HepG2 (cell line): ENCODE results near the gene HK2. TPM values are rescaled to one million over a fixed set of nuclear protein-coding genes. Genes with fewer than 3 reads are reported as not detected.

Source experiments
- AGO2 ChIP-seq: fragments of 200-400 bp; formaldehyde crosslinking; optimal IDR thresholded peaks from 2 replicates; pipeline ENCODE3; 2017; ENCODE audit warnings: mild to moderate bottlenecking, low read depth, low read length, moderate library complexity
- ARID3A ChIP-seq: IDR thresholded peaks from 2 replicates; pipeline ENCODE4 v1.6.1; 2012; ENCODE audit warnings: low read depth, low read length, improper control_type of control experiment
- ATF2 ChIP-seq: sonication (generic); formaldehyde crosslinking; IDR thresholded peaks from 2 replicates; pipeline ENCODE4 v1.4.0; 2020; ENCODE audit warnings: missing genetic modification reagents
- ATF6 ChIP-seq: sonication (generic); formaldehyde crosslinking; conservative IDR thresholded peaks from 2 replicates; pipeline ENCODE4 v1.4.0; 2020; ENCODE audit warnings: missing genetic modification reagents
- ATRX ChIP-seq: sonication (generic); formaldehyde crosslinking; IDR thresholded peaks from 2 replicates; pipeline ENCODE4 v1.4.0; 2020; ENCODE audit warnings: missing genetic modification reagents, borderline replicate concordance
- CEBPB ChIP-seq: IDR thresholded peaks from 2 replicates; pipeline ENCODE4 v1.6.1; 2011; ENCODE audit warnings: low read depth, low read length, improper control_type of control experiment, borderline replicate concordance
- CEBPG ChIP-seq: IDR thresholded peaks from 2 replicates; pipeline ENCODE4 v1.6.1; 2016
- KDM3A ChIP-seq: IDR thresholded peaks from 2 replicates; pipeline ENCODE4 v1.6.1; 2018; ENCODE audit warnings: low read depth, missing compliant biosample characterization
- MEIS2 ChIP-seq: sonication (generic); formaldehyde crosslinking; IDR thresholded peaks from 2 replicates; pipeline ENCODE4 v1.9.0; 2021; ENCODE audit warnings: mild to moderate bottlenecking, missing genetic modification reagents
- RORA ChIP-seq: sonication (generic); formaldehyde crosslinking; IDR thresholded peaks from 2 replicates; pipeline ENCODE4 v1.5.0; 2020; ENCODE audit warnings: mild to moderate bottlenecking, missing genetic modification reagents, moderate library complexity
- SMARCE1 ChIP-seq: fragments of 450-650 bp; IDR thresholded peaks from 2 replicates; pipeline ENCODE4 v1.6.1; 2017; ENCODE audit warnings: borderline replicate concordance
- TBX3 ChIP-seq: fragments of 450-650 bp; IDR thresholded peaks from 2 replicates; pipeline ENCODE4 v1.6.1; 2017; ENCODE audit warnings: antibody characterized with exemption, mild to moderate bottlenecking, inconsistent platforms, borderline replicate concordance
- ZFP41 ChIP-seq: sonication (generic); formaldehyde crosslinking; IDR thresholded peaks from 2 replicates; pipeline ENCODE4 v1.4.0; 2020; ENCODE audit warnings: mild to moderate bottlenecking, missing genetic modification reagents, borderline replicate concordance
- ZNF101 ChIP-seq: sonication (generic); formaldehyde crosslinking; IDR thresholded peaks from 2 replicates; pipeline ENCODE4 v1.4.0; 2020; ENCODE audit warnings: mild to moderate bottlenecking, low read depth, missing genetic modification reagents, borderline replicate concordance
- ZNF180 ChIP-seq: sonication (generic); formaldehyde crosslinking; IDR thresholded peaks from 2 replicates; pipeline ENCODE4 v1.4.0; 2020; ENCODE audit warnings: low read depth, missing genetic modification reagents, borderline replicate concordance
- ZNF205 ChIP-seq: IDR thresholded peaks from 2 replicates; pipeline ENCODE4 v1.6.1; 2018; ENCODE audit warnings: missing biosample characterization, missing genetic modification reagents
- ZNF503 ChIP-seq: sonication (generic); formaldehyde crosslinking; IDR thresholded peaks from 2 replicates; pipeline ENCODE4 v1.4.0; 2020; ENCODE audit warnings: missing genetic modification reagents
- ZNF652 ChIP-seq: IDR thresholded peaks from 2 replicates; pipeline ENCODE4 v1.6.1; 2016; ENCODE audit warnings: low read depth, borderline replicate concordance
- ZNF775 ChIP-seq: sonication (generic); formaldehyde crosslinking; IDR thresholded peaks from 2 replicates; pipeline ENCODE4 v1.4.0; 2020; ENCODE audit warnings: missing genetic modification reagents, mild to moderate bottlenecking, moderate library complexity, borderline replicate concordance
- polyA plus RNA-seq, 8 experiments: library from polyadenylated mRNA; depleted of rRNA in 3 of 8; stranded (reverse) in 7 of 8; unstranded in 1 of 8; fragments of >200 nt; fragmentation: Illumina TruSeq in 4 of 8; extraction: Trizol in 4 of 8; gene quantifications; 2 replicates each; pipeline versions ENCODE4 v1.2.1 to v1.2.3, GENCODE V29; 2011 to 2016; ENCODE audit warnings: low read depth in 4 of 8, missing spikeins in 1 of 8, mixed read lengths in 1 of 8; ENCODE audit not compliant: insufficient read depth in 1 of 8
- total RNA-seq, 5 experiments: library from RNA; depleted of rRNA; stranded (reverse); fragments of >200 nt; fragmentation: Illumina TruSeq; extraction: Trizol; gene quantifications; 2 replicates each; pipeline ENCODE4 v1.2.3, GENCODE V29; 2016; ENCODE audit warnings: low read depth in 1 of 5
- TF ChIP-seq, protein P1 (sequence below): sonication (generic); formaldehyde crosslinking; IDR thresholded peaks from 2 replicates; pipeline ENCODE4 v1.4.0; 2020; ENCODE audit warnings: missing genetic modification reagents

Gene HK2
- total and polyA plus RNA-seq, 2 of the 13 experiments (the other 11 are each of a cell fraction or from before 2014, with no cell fraction given): 13.2 to 101 TPM

DNA sequence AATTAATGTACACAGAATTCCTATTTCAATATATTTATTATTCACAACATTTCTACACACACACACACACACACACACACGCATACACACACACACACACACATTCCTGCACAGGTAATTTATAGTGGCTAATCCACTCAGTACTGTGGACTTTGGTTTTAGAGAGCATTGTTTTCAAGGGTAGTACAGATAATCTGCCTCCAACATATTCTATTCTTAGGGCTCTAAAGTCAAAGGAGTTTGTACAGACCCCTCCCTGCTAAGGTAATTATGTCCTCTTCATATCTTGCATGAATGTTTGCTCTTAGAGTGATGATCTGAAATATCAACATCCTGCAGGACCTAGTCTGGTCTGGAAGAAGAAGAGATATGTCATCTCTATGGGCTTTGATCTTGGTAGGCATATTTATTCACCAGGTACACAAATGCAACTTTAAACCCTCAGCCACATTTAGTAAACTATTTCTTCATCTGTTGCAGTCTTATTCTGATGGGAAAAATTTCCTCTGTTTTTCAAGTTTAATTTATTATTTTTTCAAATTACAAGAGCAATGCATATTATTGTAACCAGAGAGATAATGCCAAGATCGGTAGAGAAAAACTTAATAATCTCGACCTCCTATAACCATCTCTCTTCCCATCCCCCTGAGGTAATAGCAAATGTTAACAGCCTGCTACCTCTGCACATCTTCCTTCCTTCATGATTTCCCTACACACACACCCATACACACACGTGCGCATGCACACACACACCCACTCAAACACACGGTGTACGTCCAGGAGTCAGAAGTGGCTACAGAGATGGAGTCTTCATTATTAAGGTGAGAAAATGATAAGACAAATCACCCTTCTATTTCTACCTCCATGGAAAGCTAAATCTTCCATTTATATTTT, 106.2 kb downstream of the HK2 start (continued):
- peak; percentile 30; the same call in 1 of the 2 replicates for TF ChIP-seq ZNF652
- TF ChIP-seq ARID3A: peak; percentile 98
- no peak; the same call in 1 of the 2 replicates for TF ChIP-seq ZNF101
- no peak for TF ChIP-seq ATRX (CRISPR knock-in tag)
- no peak for TF ChIP-seq RORA (CRISPR knock-in tag)
- peak; percentile 73 for TF ChIP-seq ZNF205 (CRISPR knock-in tag)
- peak; percentile 94; the same call in 1 of the 2 replicates for TF ChIP-seq MEIS2 (CRISPR knock-in tag)
- peak; percentile 94; the same call in 1 of the 2 replicates for TF ChIP-seq ZNF775
- TF ChIP-seq TBX3: peak; percentile 87
- no peak for TF ChIP-seq ZNF180 (CRISPR knock-in tag)
- TF ChIP-seq AGO2: no peak
- TF ChIP-seq ZFP41 (CRISPR knock-in tag): no peak
- no peak for TF ChIP-seq ATF6
- no peak; the same call in 1 of the 2 replicates for TF ChIP-seq KDM3A (CRISPR knock-in tag)
- peak; percentile 94 for TF ChIP-seq ATF2 (CRISPR knock-in tag)
- TF ChIP-seq CEBPB: peak; percentile 39; the same call in 1 of the 2 replicates
- 0 out of 2 replicates have a peak, but pooled peaks have one; percentile 31 for TF ChIP-seq SMARCE1
- peak; percentile 88 for TF ChIP-seq CEBPG (CRISPR knock-in tag)
- TF ChIP-seq, protein P1, sequence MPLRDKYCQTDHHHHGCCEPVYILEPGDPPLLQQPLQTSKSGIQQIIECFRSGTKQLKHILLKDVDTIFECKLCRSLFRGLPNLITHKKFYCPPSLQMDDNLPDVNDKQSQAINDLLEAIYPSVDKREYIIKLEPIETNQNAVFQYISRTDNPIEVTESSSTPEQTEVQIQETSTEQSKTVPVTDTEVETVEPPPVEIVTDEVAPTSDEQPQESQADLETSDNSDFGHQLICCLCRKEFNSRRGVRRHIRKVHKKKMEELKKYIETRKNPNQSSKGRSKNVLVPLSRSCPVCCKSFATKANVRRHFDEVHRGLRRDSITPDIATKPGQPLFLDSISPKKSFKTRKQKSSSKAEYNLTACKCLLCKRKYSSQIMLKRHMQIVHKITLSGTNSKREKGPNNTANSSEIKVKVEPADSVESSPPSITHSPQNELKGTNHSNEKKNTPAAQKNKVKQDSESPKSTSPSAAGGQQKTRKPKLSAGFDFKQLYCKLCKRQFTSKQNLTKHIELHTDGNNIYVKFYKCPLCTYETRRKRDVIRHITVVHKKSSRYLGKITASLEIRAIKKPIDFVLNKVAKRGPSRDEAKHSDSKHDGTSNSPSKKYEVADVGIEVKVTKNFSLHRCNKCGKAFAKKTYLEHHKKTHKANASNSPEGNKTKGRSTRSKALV (CRISPR knock-in tag): no peak
- TF ChIP-seq ZNF503 (CRISPR knock-in tag): peak; percentile 97
